Stomach (tissue), 4 donors: ENCODE measurements around the gene CPLX1.

Experiments used
- CTCF ChIP-seq, 7 experiments: fragments of 450-650 bp in 4 of 7; fragments of 200-600 bp in 3 of 7; sonication (generic) in 3 of 7; IDR thresholded peaks; one replicate each; pipeline ENCODE4 v1.5.1; 2016 to 2019; ENCODE audit warnings: antibody characterized with exemption in 7 of 7, control low read depth in 2 of 7, mild to moderate bottlenecking in 1 of 7
- EP300 ChIP-seq: sonication (generic); formaldehyde crosslinking; IDR thresholded peaks from one replicate; pipeline ENCODE4 v1.6.1; 2017; ENCODE audit warnings: antibody characterized with exemption
- POLR2A ChIP-seq, 4 donors: fragments of 450-650 bp; IDR thresholded peaks; one replicate each; pipeline ENCODE4 v1.6.1; 2016; ENCODE audit warnings: antibody characterized with exemption in 4 of 4, control low read depth in 2 of 4, mild to moderate bottlenecking in 1 of 4, moderate library complexity in 1 of 4
- POLR2AphosphoS5 ChIP-seq, 3 donors: sonication (generic); formaldehyde crosslinking; IDR thresholded peaks; one replicate each; pipeline ENCODE4 v1.6.1; 2016; ENCODE audit warnings: antibody characterized with exemption in 3 of 3

- no peak for TF ChIP-seq POLR2AphosphoS5 (IDR thresholded peaks at IDR 0.05)
- no peak for TF ChIP-seq CTCF (IDR thresholded peaks at IDR 0.05)
- TF ChIP-seq POLR2A (IDR thresholded peaks at IDR 0.05) = no peak
- no peak for TF ChIP-seq EP300
These were observed 6.2 kb upstream of the CPLX1 start for GRCh38 chr4:832108-832507.
